ENCODE measurements around the gene C13orf46. TPM values are rescaled to one million over a fixed set of nuclear protein-coding genes. Genes with fewer than 3 reads are reported as not detected.

The C13orf46 gene
- polyA plus RNA-seq, 1 donor (not counting 4 experiments of a cell fraction or from before 2014, with no cell fraction given), result not detected

GRCh38 chr13:114002009-114002544, 28.2 kb upstream of the C13orf46 start:
- FAIRE-seq (no peak), DNase-seq (ENCODE audit: low read depth, low spot score) (no peak)
- dilution Hi-C loops (cut with MboI; ENCODE audit: extremely low pct_ligation_motif_present, low sequenced_read_pairs), result no loop called here
- Histone ChIP-seq H3K9ac (ENCODE audit: control insufficient read depth, extremely low read depth, insufficient read depth, low read length) (no peak overlapping the region), H3K36me3 (ENCODE audit: control insufficient read depth in 2 of 2, extremely low read depth in 1 of 2, insufficient read depth in 2 of 2, low read length in 2 of 2) (no peaks in the 10 kb centered on the region), H3K4me1 (ENCODE audit: control insufficient read depth, extremely low read depth, insufficient read depth, low read length) (peaks cover 2% of the 10 kb centered on the region), H3K9me1 (ENCODE audit: control insufficient read depth, extremely low read depth, insufficient read depth, low read length) (no peaks in the 10 kb centered on the region), H3K4me2 (ENCODE audit: control insufficient read depth, extremely low read depth, insufficient read depth, low read depth, low read length) (no peak overlapping the region), H3K79me2 (ENCODE audit: control insufficient read depth, insufficient read depth, low read length) (no peaks in the 10 kb centered on the region), H4K20me1 (ENCODE audit: control insufficient read depth, extremely low read depth, insufficient read depth, low read length) (no peaks in the 10 kb centered on the region), H3K4me3 (ENCODE audit: control insufficient read depth in 2 of 3, extremely low read depth in 1 of 3, insufficient read depth in 2 of 3, low read depth in 1 of 3, low read length in 3 of 3) (no peak overlapping the region), H2AFZ (ENCODE audit: control insufficient read depth, low read length) (no peak overlapping the region), H3K9me3 (ENCODE audit: control insufficient read depth, low read depth, low read length) (no peaks in the 10 kb centered on the region), H3K27me3 (ENCODE audit: control insufficient read depth, extremely low read depth, insufficient read depth, low read length) (no peaks in the 10 kb centered on the region), H3K27ac (ENCODE audit: control insufficient read depth, insufficient read depth, low read length) (no peak overlapping the region)
- TF ChIP-seq CTCF (optimal IDR thresholded peaks at IDR 0.05 in 1 of 3, IDR thresholded peaks at IDR 0.05 in 1 of 3, conservative IDR thresholded peaks at IDR 0.05 in 1 of 3; ENCODE audit: extremely low read depth in 1 of 3, insufficient read depth in 2 of 3, low read length in 3 of 3) (no peak), EZH2 (IDR thresholded peaks at IDR 0.05; ENCODE audit: low read length) (no peak)

GRCh38 chr13:114001331-114002008, 27.6 kb upstream of the C13orf46 start:
- Histone ChIP-seq H3K79me2 (ENCODE audit: control insufficient read depth, insufficient read depth, low read length) (no peaks in the 10 kb centered on the region), H3K36me3 (ENCODE audit: control insufficient read depth in 2 of 2, extremely low read depth in 1 of 2, insufficient read depth in 2 of 2, low read length in 2 of 2) (peaks cover 0 to under 1% of the 10 kb centered on the region in 2 experiments), H3K9me1 (ENCODE audit: control insufficient read depth, extremely low read depth, insufficient read depth, low read length) (no peaks in the 10 kb centered on the region), H4K20me1 (ENCODE audit: control insufficient read depth, extremely low read depth, insufficient read depth, low read length) (no peaks in the 10 kb centered on the region), H3K4me2 (ENCODE audit: control insufficient read depth, extremely low read depth, insufficient read depth, low read depth, low read length) (no peak overlapping the region), H3K9me3 (ENCODE audit: control insufficient read depth, low read depth, low read length) (no peaks in the 10 kb centered on the region), H2AFZ (ENCODE audit: control insufficient read depth, low read length) (no peak overlapping the region), H3K27me3 (ENCODE audit: control insufficient read depth, extremely low read depth, insufficient read depth, low read length) (no peaks in the 10 kb centered on the region), H3K4me1 (ENCODE audit: control insufficient read depth, extremely low read depth, insufficient read depth, low read length) (peaks cover 2% of the 10 kb centered on the region), H3K4me3 (ENCODE audit: control insufficient read depth in 2 of 3, extremely low read depth in 1 of 3, insufficient read depth in 2 of 3, low read depth in 1 of 3, low read length in 3 of 3) (no peak overlapping the region), H3K27ac (ENCODE audit: control insufficient read depth, insufficient read depth, low read length) (no peak overlapping the region), H3K9ac (ENCODE audit: control insufficient read depth, extremely low read depth, insufficient read depth, low read length) (no peak overlapping the region)
- TF ChIP-seq CTCF (optimal IDR thresholded peaks at IDR 0.05 in 1 of 3, IDR thresholded peaks at IDR 0.05 in 1 of 3, conservative IDR thresholded peaks at IDR 0.05 in 1 of 3; ENCODE audit: extremely low read depth in 1 of 3, insufficient read depth in 2 of 3, low read length in 3 of 3) (no peak), EZH2 (IDR thresholded peaks at IDR 0.05; ENCODE audit: low read length) (no peak)
- no peak for FAIRE-seq
- DNase-seq (ENCODE audit: low read depth, low spot score), result no peak
- dilution Hi-C loops (cut with MboI; ENCODE audit: extremely low pct_ligation_motif_present, low sequenced_read_pairs), result no loop called here
